NCI-H345 treated with DMSO at 0.1 percent for 48 hours (cell line): ENCODE results near the gene SULT6B1.
"Not testable (repeated sequence)": the region's sequence is repeated elsewhere in the genome, so short reads cannot be mapped to it uniquely, and the experiment has no call there.

Experiments used
- DNase-seq: peaks from one replicate; lab custom pipeline; 2025; ENCODE audit not compliant: unreplicated experiment; lab: John Stamatoyannopoulos, UW

SULT6B1 gene

GRCh38 chr2:37196320-37197195 lies 8.1 kb upstream of the SULT6B1 start, which contains the start of gene CEBPZOS:
TSS of gene CEBPZOS (plus strand) at chr2:37196496. CDS start at chr2:37199705, 3,209 bp downstream.
- DNase-seq, result peak; percentile 75

GRCh38 chr2:37195862-37196319 lies 7.4 kb upstream of the SULT6B1 start:
- not testable (repeated sequence) for DNase-seq

DNA sequence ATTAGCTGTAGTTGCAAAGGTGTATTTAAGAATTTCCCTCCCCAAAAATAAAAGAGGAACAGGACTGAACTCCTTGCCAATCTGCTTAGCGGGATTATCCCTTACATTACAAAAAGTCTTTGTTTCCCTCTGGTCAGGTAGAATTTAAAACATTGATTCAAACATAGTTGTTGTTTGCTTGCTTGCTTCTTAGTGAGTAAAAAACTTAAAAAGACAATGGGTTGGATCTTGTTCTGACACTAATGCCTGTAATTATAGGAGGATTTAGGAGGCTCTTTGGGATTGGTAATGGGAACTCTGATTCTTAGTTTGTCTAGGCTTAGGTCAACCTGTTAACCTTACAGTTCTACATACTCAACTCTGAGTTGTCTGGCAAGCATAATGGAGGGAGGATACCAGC lies 4.1 kb upstream of the SULT6B1 start:
- DNase-seq, result no peak

DNA sequence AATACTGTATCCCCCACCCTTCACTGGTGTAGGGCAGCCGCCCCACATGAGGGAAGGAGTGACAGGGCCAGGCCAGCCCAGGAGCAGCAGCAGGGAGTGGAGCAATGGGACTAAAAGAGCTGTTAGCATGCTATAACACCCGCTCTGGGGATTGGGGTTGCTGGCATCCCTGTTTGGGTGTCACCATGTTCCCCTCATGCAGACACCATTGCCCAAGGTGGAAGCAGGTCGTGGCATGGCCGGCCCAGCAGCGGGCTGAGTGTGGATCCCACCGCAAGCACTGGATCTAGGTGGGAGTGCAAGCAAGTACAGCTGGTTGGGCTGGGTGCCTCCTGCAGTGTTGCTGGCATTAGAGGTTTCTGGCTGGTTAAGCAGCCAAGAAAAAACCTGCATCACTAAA lies 3.3 kb upstream of the SULT6B1 start:
- no peak for DNase-seq

DNA sequence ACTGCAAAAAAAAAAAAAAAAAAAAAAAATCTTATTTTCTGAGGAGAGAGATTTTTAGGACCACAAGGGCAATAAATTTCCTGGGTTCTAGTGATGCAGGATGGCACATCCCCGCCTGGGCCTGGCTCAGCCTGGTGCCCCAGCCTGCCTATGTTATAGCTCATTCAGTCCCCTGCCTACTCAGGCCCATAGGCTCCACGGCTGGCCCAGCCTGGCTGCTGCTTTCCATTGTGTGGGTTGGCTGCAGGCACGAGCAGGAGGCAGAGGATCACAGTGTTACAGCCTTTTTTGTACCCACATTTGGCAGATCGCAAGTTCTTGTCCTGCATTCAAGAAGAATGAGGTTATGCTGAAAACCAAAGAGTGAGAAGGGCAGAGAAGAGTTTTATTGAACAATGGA lies 2.8 kb upstream of the SULT6B1 start:
- DNase-seq, result no peak

DNA sequence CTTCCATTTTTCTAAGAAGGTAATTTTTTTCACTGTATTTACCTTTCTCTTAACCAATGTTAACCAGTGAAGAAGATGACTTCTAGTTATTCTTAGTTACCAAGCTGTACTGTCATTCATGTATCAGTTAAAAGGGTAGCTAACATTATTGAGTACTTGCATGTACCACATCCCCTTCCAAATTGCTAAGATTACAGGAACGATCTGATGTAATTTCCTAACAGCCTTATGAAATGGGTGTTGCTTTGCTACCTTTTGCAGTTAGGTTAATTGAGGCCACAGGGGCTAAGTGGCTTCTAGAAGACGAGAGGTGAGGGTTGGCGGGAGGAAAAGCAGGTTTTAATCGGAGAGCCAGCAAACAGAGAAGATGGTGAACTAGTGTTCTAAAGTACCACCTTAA lies 1.8 kb upstream of the SULT6B1 start:
- DNase-seq, result no peak

GRCh38 chr2:37189452-37190153 lies 1.1 kb upstream of the SULT6B1 start:
- DNase-seq, result no peak

- no peak for DNase-seq
Observed at GRCh38 chr2:37181726-37182684, 6.5 kb downstream of the SULT6B1 start.

DNA sequence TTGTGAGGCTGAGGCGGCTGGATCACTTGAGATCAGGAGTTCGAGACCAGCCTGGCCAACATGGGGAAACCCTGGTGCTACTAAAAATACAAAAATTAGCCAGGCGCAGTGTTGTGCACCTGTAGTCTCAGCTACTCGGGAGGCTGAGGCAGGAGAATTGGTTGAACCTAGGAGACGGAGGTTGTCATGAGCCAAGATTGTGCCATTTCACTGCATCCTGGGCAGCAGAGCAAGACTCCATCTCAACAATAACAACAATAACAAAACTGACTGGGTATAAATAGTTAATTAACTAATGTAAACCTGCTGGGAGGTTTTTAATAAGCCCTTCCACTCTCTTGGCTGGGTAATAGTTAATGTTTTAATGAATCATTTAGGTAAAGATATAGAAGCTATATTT lies 7.8 kb downstream of the SULT6B1 start:
- DNase-seq, result no peak

- DNase-seq, result no peak
Observed at GRCh38 chr2:37180006-37180639, 8.3 kb downstream of the SULT6B1 start.

DNA sequence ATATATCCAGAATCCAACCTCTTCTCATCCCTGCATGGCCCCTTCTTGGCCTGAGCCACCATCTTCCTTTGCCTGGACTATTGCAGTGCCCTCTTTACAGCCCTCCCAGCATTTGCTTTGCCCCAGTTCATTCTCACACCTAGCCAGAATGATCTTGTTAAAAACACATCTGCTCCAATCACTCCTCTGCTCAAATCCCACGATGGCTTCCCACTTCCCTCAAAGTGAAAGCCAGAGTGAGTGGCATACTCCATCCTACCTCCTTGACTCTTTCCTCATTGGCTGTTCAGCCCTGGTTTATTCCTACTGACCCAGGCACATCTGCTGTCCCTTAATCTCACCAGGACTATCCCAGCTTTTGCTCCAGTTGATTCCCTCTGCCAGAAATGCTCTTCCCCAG lies 14.7 kb downstream of the SULT6B1 start:
- DNase-seq, result no peak

- no peak for DNase-seq
Observed at GRCh38 chr2:37171624-37171950, 16.9 kb downstream of the SULT6B1 start.

GRCh38 chr2:37168217-37168981 lies 20.1 kb downstream of the SULT6B1 start:
- DNase-seq, result peak; percentile 3

DNA sequence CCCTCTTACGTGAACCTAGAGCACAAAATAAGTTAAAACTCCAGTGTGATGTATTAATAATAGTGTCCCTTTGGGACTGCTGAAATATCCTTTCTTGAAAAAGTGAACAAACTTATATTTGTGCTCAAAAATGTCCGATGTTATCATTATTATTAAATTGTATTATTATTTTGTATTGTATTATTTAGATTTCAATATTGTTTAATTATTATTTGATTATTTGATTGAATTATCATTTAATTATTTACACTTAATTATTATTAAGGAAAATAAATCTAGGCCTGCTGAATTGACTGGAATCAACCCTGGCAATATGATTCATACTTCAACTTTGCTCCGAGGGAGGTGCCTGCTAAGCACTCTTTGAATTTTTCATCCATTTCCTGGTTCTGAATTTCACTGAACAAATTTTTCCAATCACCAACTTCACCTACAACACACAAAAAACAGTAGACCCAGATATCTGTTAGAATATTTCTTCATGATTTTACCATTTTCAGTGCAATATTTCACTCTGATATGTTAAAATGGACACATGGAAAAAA lies 20.8 kb downstream of the SULT6B1 start:
- no peak for DNase-seq

DNA sequence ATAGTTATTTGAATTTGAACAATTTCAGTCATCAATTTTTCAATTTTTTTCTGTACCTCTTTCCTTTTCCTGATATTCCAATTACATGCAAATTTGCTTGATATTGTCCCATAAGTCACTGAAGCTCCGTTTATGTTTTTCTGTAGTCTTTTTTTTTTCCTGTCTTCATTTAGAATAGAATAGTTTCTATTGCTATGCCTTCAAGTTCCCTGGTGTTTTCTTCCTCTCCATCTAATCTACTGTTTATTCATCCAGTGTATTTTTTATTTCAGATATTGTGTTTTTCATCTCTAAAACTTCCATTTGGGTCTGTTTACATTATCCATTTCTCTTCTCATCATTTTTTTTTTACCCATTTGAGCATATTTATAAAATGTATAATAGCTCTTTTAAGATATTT lies 23.7 kb downstream of the SULT6B1 start:
- no peak for DNase-seq

DNA sequence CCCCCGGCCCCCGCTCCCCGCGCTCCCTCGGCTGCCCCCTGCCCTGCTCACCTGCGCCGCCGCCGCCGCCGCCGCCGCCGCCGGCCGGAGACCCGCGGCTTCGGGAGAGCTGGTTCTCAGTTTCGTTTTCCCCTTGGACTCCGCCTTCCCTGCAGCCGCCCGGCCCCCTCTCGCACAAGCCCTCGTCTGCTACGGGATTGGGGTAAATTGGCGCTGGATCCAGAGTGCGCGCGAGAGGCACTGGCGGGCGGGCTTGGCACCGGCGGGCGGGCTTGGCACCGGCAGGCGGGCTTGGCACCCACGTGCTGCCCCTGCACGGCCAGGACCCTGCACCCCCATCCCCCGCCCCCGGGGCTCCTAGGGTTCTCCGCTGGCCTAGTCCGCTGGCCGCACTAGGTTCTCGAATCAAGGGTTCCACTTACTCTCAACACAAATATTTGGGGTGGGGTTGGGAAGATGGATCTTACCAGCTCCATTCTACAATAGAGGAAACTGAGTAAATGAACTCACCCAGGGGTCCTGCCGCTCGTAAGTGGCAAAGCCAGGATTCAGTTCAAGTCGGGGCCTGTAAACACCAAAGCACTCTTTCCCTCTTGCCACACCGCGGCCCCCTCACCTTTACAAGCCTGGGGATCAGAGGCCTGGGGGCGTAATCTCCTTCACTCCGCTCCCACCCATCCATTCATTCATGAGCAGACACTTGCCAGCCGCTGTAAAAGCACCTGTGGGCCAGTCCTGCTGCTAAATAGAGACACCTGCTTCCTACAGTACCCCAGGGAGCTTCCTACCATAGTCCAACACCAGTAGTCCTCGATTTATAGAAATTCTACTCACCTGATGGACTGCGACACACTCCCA lies 31.4 kb downstream of the SULT6B1 start, which contains the start of gene EIF2AK2:
Gene EIF2AK2, minus strand, starts transcription at position 124 of the 858 bp plus-strand sequence. CDS start 9,174 bp downstream, outside the sequence.
- DNase-seq, result peak; percentile 74

GRCh38 chr2:37156071-37156856 lies 32.2 kb downstream of the SULT6B1 start:
- peak; percentile 14 for DNase-seq

DNA sequence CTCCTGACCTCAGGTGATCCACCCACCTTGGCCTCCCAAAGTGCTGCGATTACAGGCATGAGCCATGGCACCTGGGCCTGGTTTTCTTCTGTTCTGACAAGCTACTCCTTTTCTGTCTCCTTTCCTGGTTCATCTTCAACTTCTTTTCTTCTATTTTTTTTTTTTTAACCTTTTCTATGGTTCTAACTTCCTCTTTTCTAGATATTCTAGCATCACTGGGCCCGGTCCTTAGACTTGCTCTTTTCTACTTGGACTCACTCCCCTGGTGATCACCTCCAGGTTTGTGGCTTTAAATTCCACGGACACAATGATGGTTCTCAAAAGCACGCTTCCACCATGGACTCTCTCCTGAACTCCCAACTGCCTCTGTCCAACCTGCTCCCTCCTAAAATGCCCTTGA lies 33.7 kb downstream of the SULT6B1 start:
- DNase-seq, result no peak
